Heart left ventricle (tissue), 13 donors: ENCODE results near the gene RAPGEF5.

Source experiments
- CTCF ChIP-seq, 12 donors: fragments of 200-600 bp; sonication (generic) in 4 of 12; IDR thresholded peaks; one replicate each; pipeline versions ENCODE4 v1.5.0 to v1.8.0; 2018 to 2022; ENCODE audit warnings: antibody characterized with exemption in 12 of 12, mild to moderate bottlenecking in 5 of 12
- POLR2A ChIP-seq, 2 donors: fragments of 450-650 bp; IDR thresholded peaks; one replicate each; pipeline ENCODE4 v1.6.1; 2017; ENCODE audit warnings: antibody characterized with exemption in 2 of 2, mild to moderate bottlenecking in 2 of 2, moderate library complexity in 2 of 2
- donor health status: ischemic (EF 13 %, LVEDD 7.1; RV severe dilation, severe dysfunction).
- donor health status: DM: no; HTN: yes; CAD: no.
- donor health status: DM: no; HTN: no; CAD: no.
- donor health status: ischemic (EF 25% LVEDD 6.9; RV normal size, moderate dysfunction).
- donor health status: ischemic (EF 25% LVEDD 5.7; RV mildly dilated, moderate dysfunction).
- donor health status: ischemic (EF 35%, LVEDD 5.7; RV mildly dilated, moderate dysfunction).
- donor health status: nonischemic (EF 11% LVEDD 7.7; RV severe dilation, severe dysfunction).
- donor health status: DM: yes; HTN: yes; CAD: no.
- donor health status: PGD.
- donor health status: ischemic (EF 29% LVEDD 5.4; RV normal size, mild dysfunction).
- donor health status: nonischemic (EF 23%, LVEDD 6.1; RV moderate dilation, normal function).

GRCh38 chr7:22375359-22376048, 18.6 kb upstream of the RAPGEF5 start:
- TF ChIP-seq CTCF (IDR thresholded peaks at IDR 0.05) (no peak), POLR2A (IDR thresholded peaks at IDR 0.05) (no peak)
